GM21619 (cell line): Measurements from ENCODE around the gene APLP1.
"Not testable (repeated sequence)": the region's sequence is repeated elsewhere in the genome, so short reads cannot be mapped to it uniquely, and the experiment has no call there.

Experiments used
- ATAC-seq: cut with Tn5 transposase; IDR thresholded peaks from one replicate; pipeline ENCODE4 v1.9.1; 2021; ENCODE audit not compliant: unreplicated experiment

The APLP1 gene

GRCh38 chr19:35882114-35882832 is 13.9 kb downstream of the APLP1 start:
- ATAC-seq, result no peak

GRCh38 chr19:35883882-35884281 is 15.5 kb downstream of the APLP1 start:
- ATAC-seq, result no peak

- ATAC-seq, result no peak
Observed at GRCh38 chr19:35885225-35885738, 16.9 kb downstream of the APLP1 start.

GRCh38 chr19:35885904-35886303 is 17.5 kb downstream of the APLP1 start:
- no peak for ATAC-seq

GRCh38 chr19:35887197-35887596 is 18.8 kb downstream of the APLP1 start:
- no peak for ATAC-seq

GRCh38 chr19:35888398-35888797 is 20.0 kb downstream of the APLP1 start:
- ATAC-seq, result no peak

- ATAC-seq, result no peak
Observed at GRCh38 chr19:35889370-35890112, 21.2 kb downstream of the APLP1 start.

- no peak for ATAC-seq
Observed at GRCh38 chr19:35890113-35890650, 21.8 kb downstream of the APLP1 start.

GRCh38 chr19:35891819-35892218 is 23.4 kb downstream of the APLP1 start:
- not testable (repeated sequence) for ATAC-seq

- no peak for ATAC-seq
Observed at GRCh38 chr19:35894342-35894741, 26.0 kb downstream of the APLP1 start.

GRCh38 chr19:35895911-35896642 is 27.7 kb downstream of the APLP1 start:
- ATAC-seq, result no peak

GRCh38 chr19:35896643-35897040 is 28.3 kb downstream of the APLP1 start:
- no peak for ATAC-seq

GRCh38 chr19:35897706-35898451 is 29.5 kb downstream of the APLP1 start:
- no peak for ATAC-seq

- ATAC-seq, result no peak
Observed at GRCh38 chr19:35898499-35898809, 30.1 kb downstream of the APLP1 start.

- ATAC-seq, result peak; percentile 36
Observed at GRCh38 chr19:35899547-35900214, 31.3 kb downstream of the APLP1 start.

GRCh38 chr19:35901055-35901644 is 32.8 kb downstream of the APLP1 start:
- no peak for ATAC-seq

GRCh38 chr19:35901854-35902661 is 33.7 kb downstream of the APLP1 start, which contains the start of gene HCST:
Gene HCST (plus strand): TSS chr19:35902529. CDS start chr19:35902594, 65 bp downstream.
- ATAC-seq, result no peak

- ATAC-seq, result no peak
Observed at GRCh38 chr19:35902870-35903475, 34.6 kb downstream of the APLP1 start.
